H7 (cell line): Measurements from ENCODE around the gene MDH1. TPM values are rescaled to one million over a fixed set of nuclear protein-coding genes. Genes with fewer than 3 reads are reported as not detected.
"Not testable (repeated sequence)": the region's sequence is repeated elsewhere in the genome, so short reads cannot be mapped to it uniquely, and the experiment has no call there.

Experiments used
- DNase-seq: peaks from one replicate; pipeline ENCODE4 v3.0.0; 2012
- H3K27me3 ChIP-seq: 2 replicates; pipeline ENCODE4 v1.6.0; 2011; ENCODE audit warnings: mild to moderate bottlenecking, low read length; ENCODE audit not compliant: control insufficient read depth, insufficient read depth
- H3K36me3 ChIP-seq: replicated peaks from 2 replicates; pipeline ENCODE4 v1.5.1; 2011; ENCODE audit warnings: low read length; ENCODE audit not compliant: control insufficient read depth, insufficient read depth
- H3K4me3 ChIP-seq: 2 replicates; pipeline ENCODE4 v1.5.1; 2011; ENCODE audit warnings: low read depth, mild to moderate bottlenecking, control low read depth, low read length, moderate library complexity; ENCODE audit not compliant: insufficient read depth
- total RNA-seq: library from RNA; depleted of rRNA; stranded (reverse); fragments of >200 nt; shearing (Covaris generic); gene quantifications from 2 replicates; pipeline ENCODE4 v1.2.3, GENCODE V29; 2014

Gene MDH1
- total RNA-seq, 1 experiment from 2014 or later = 338 TPM

GRCh38 chr2:63600881-63601460 lies 12.2 kb downstream of the MDH1 start:
- no peak overlapping the region for H3K4me3 ChIP-seq

GRCh38 chr2:63604666-63605065 lies 15.9 kb downstream of the MDH1 start:
- DNase-seq = no peak
- Histone ChIP-seq H3K27me3 (no peaks in the 10 kb centered on the region), H3K36me3 (peaks cover 25% of the 10 kb centered on the region), H3K4me3 (no peak overlapping the region)

More at GRCh38 chr2:63600881-63601460, 12.2 kb downstream of the MDH1 start:
- Histone ChIP-seq H3K36me3 (peaks cover 34% of the 10 kb centered on the region), H3K27me3 (no peaks in the 10 kb centered on the region)
- DNase-seq = no peak

GRCh38 chr2:63608865-63609264 lies 20.1 kb downstream of the MDH1 start:
- not testable (repeated sequence) for H3K27me3 ChIP-seq, DNase-seq, H3K4me3 ChIP-seq
- peaks cover 14% of the 10 kb centered on the region for H3K36me3 ChIP-seq

GRCh38 chr2:63610525-63610924 lies 21.8 kb downstream of the MDH1 start:
- no peaks in the 10 kb centered on the region for H3K27me3 ChIP-seq
- no peak overlapping the region for H3K4me3 ChIP-seq
- H3K36me3 ChIP-seq = peaks cover 6% of the 10 kb centered on the region
- no peak for DNase-seq

GRCh38 chr2:63613391-63613901 lies 24.7 kb downstream of the MDH1 start:
- DNase-seq = no peak
- Histone ChIP-seq H3K36me3 (no peaks in the 10 kb centered on the region), H3K27me3 (no peaks in the 10 kb centered on the region), H3K4me3 (no peak overlapping the region)

- H3K4me3 ChIP-seq = no peak overlapping the region
- no peaks in the 10 kb centered on the region for H3K27me3 ChIP-seq
- no peaks in the 10 kb centered on the region for H3K36me3 ChIP-seq
- DNase-seq = no peak
These were observed 25.7 kb downstream of the MDH1 start for GRCh38 chr2:63614448-63614968.

GRCh38 chr2:63614983-63615945 lies 26.5 kb downstream of the MDH1 start:
- Histone ChIP-seq H3K36me3 (no peaks in the 10 kb centered on the region), H3K4me3 (no peak overlapping the region), H3K27me3 (no peaks in the 10 kb centered on the region)
- peak; percentile 52 for DNase-seq

- Histone ChIP-seq H3K36me3 (no peaks in the 10 kb centered on the region), H3K4me3 (no peak overlapping the region), H3K27me3 (no peaks in the 10 kb centered on the region)
- DNase-seq = no peak
These were observed 28.6 kb downstream of the MDH1 start for GRCh38 chr2:63617366-63617765.

- no peak overlapping the region for H3K4me3 ChIP-seq
- H3K27me3 ChIP-seq = no peaks in the 10 kb centered on the region
- no peaks in the 10 kb centered on the region for H3K36me3 ChIP-seq
- no peak for DNase-seq
These were observed 30.6 kb downstream of the MDH1 start for GRCh38 chr2:63619328-63619727.

GRCh38 chr2:63622751-63623150 lies 34.0 kb downstream of the MDH1 start:
- Histone ChIP-seq H3K27me3 (no peaks in the 10 kb centered on the region), H3K36me3 (no peaks in the 10 kb centered on the region), H3K4me3 (no peak overlapping the region)
- no peak for DNase-seq

GRCh38 chr2:63623763-63624162 lies 35.0 kb downstream of the MDH1 start:
- H3K36me3 ChIP-seq, DNase-seq, H3K4me3 ChIP-seq: not testable (repeated sequence)

GRCh38 chr2:63627866-63628265 lies 39.1 kb downstream of the MDH1 start:
- Histone ChIP-seq H3K4me3 (no peak overlapping the region), H3K27me3 (no peaks in the 10 kb centered on the region), H3K36me3 (no peaks in the 10 kb centered on the region)
- DNase-seq = no peak

More at GRCh38 chr2:63623763-63624162, 35.0 kb downstream of the MDH1 start:
- not testable (repeated sequence) for H3K27me3 ChIP-seq

- no peak overlapping the region for H3K4me3 ChIP-seq
- H3K36me3 ChIP-seq = no peaks in the 10 kb centered on the region
- H3K27me3 ChIP-seq = no peaks in the 10 kb centered on the region
- DNase-seq = no peak
These were observed 39.7 kb downstream of the MDH1 start for GRCh38 chr2:63628403-63628942.

- Histone ChIP-seq H3K36me3 (no peaks in the 10 kb centered on the region), H3K4me3 (no peak overlapping the region), H3K27me3 (no peaks in the 10 kb centered on the region)
- DNase-seq = no peak
These were observed 42.7 kb downstream of the MDH1 start for GRCh38 chr2:63631501-63631900.
